22Rv1 (cell line): ENCODE data around the gene ATXN7L1.

Experiments used
- H3K27ac ChIP-seq: fragments of 450-650 bp; 2 replicates; pipeline ENCODE4 v1.5.1; 2017
- CTCF ChIP-seq: fragments of 450-650 bp; IDR thresholded peaks from 2 replicates; pipeline ENCODE4 v1.5.1; 2017; ENCODE audit warnings: mild to moderate bottlenecking
- ZFX ChIP-seq: fragments of 450-650 bp; IDR thresholded peaks from 2 replicates; pipeline ENCODE4 v1.6.1; 2017; ENCODE audit warnings: antibody characterized with exemption, borderline replicate concordance

Gene ATXN7L1

GRCh38 chr7:105662998-105663397, 213.4 kb downstream of the ATXN7L1 start:
- no peak overlapping the region for H3K27ac ChIP-seq
- no peak for TF ChIP-seq CTCF
- TF ChIP-seq ZFX, result no peak

- TF ChIP-seq CTCF, result no peak
- no peak for TF ChIP-seq ZFX
- H3K27ac ChIP-seq, result no peak overlapping the region
Measured at GRCh38 chr7:105661625-105662024, 214.8 kb downstream of the ATXN7L1 start.

GRCh38 chr7:105656922-105657521, 219.4 kb downstream of the ATXN7L1 start:
- TF ChIP-seq CTCF (peak; percentile 97), ZFX (no peak)
- no peak overlapping the region for H3K27ac ChIP-seq

GRCh38 chr7:105655500-105656380, 220.7 kb downstream of the ATXN7L1 start:
- TF ChIP-seq CTCF, result no peak
- H3K27ac ChIP-seq, result no peak overlapping the region

- no peak overlapping the region for H3K27ac ChIP-seq
- TF ChIP-seq ZFX, result no peak
- TF ChIP-seq CTCF, result no peak
Measured at GRCh38 chr7:105655067-105655466, 221.3 kb downstream of the ATXN7L1 start.

- TF ChIP-seq CTCF (no peak), ZFX (no peak)
- peak overlapping the region; percentile 41; the same call in 1 of the 2 replicates for H3K27ac ChIP-seq
Measured at GRCh38 chr7:105654095-105654686, 222.2 kb downstream of the ATXN7L1 start.
